GM10266 (cell line): Measurements from ENCODE around the gene FSTL3.
A peak's percentile ranks its signal among the peaks of the same experiment; 100 is the strongest.

Experiments
- DNase-seq: peaks from one replicate; pipeline ENCODE4 v3.0.0; 2012; ENCODE audit errors: extremely low spot score
- TF ChIP-seq, protein P1 (sequence below): IDR thresholded peaks from 2 replicates; pipeline ENCODE4 v1.5.1; 2012; ENCODE audit warnings: mild to moderate bottlenecking, low read depth; ENCODE audit not compliant: control insufficient read depth, insufficient read depth; ENCODE audit errors: missing control alignments

FSTL3 gene

DNA sequence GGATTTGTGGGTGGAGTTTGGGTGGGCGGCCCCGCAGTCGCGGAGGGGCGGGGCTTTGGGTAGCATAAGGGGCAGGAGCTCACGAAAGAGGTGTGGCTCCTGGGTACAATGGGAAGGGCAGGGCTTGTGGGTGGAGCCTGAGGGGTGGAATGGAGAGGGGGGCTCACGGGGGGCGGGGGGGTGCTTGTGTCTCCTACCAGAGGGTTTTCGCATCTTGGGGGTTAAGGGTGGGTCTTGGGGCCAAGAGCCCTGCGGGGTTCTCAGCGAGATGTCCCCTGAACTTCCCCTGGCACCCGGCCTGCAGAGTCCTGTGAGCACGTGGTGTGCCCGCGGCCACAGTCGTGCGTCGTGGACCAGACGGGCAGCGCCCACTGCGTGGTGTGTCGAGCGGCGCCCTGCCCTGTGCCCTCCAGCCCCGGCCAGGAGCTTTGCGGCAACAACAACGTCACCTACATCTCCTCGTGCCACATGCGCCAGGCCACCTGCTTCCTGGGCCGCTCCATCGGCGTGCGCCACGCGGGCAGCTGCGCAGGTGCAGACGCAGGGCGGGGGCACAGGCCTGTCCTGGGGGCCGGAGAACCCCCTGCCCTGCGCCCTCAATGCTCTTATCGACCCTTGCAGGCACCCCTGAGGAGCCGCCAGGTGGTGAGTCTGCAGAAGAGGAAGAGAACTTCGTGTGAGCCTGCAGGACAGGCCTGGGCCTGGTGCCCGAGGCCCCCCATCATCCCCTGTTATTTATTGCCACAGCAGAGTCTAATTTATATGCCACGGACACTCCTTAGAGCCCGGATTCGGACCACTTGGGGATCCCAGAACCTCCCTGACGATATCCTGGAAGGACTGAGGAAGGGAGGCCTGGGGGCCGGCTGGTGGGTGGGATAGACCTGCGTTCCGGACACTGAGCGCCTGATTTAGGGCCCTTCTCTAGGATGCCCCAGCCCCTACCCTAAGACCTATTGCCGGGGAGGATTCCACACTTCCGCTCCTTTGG lies 5.1 kb downstream of the FSTL3 start:
- peak; percentile 97 for DNase-seq
- TF ChIP-seq, protein P1, sequence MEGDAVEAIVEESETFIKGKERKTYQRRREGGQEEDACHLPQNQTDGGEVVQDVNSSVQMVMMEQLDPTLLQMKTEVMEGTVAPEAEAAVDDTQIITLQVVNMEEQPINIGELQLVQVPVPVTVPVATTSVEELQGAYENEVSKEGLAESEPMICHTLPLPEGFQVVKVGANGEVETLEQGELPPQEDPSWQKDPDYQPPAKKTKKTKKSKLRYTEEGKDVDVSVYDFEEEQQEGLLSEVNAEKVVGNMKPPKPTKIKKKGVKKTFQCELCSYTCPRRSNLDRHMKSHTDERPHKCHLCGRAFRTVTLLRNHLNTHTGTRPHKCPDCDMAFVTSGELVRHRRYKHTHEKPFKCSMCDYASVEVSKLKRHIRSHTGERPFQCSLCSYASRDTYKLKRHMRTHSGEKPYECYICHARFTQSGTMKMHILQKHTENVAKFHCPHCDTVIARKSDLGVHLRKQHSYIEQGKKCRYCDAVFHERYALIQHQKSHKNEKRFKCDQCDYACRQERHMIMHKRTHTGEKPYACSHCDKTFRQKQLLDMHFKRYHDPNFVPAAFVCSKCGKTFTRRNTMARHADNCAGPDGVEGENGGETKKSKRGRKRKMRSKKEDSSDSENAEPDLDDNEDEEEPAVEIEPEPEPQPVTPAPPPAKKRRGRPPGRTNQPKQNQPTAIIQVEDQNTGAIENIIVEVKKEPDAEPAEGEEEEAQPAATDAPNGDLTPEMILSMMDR = no peak

DNA sequence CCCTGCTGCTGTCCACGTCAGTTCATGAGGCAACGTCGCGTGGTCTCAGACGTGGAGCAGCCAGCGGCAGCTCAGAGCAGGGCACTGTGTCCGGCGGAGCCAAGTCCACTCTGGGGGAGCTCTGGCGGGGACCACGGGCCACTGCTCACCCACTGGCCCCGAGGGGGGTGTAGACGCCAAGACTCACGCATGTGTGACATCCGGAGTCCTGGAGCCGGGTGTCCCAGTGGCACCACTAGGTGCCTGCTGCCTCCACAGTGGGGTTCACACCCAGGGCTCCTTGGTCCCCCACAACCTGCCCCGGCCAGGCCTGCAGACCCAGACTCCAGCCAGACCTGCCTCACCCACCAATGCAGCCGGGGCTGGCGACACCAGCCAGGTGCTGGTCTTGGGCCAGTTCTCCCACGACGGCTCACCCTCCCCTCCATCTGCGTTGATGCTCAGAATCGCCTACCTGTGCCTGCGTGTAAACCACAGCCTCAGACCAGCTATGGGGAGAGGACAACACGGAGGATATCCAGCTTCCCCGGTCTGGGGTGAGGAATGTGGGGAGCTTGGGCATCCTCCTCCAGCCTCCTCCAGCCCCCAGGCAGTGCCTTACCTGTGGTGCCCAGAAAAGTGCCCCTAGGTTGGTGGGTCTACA lies 6.6 kb downstream of the FSTL3 start:
- TF ChIP-seq, protein P1 = no peak
- DNase-seq = no peak

DNA sequence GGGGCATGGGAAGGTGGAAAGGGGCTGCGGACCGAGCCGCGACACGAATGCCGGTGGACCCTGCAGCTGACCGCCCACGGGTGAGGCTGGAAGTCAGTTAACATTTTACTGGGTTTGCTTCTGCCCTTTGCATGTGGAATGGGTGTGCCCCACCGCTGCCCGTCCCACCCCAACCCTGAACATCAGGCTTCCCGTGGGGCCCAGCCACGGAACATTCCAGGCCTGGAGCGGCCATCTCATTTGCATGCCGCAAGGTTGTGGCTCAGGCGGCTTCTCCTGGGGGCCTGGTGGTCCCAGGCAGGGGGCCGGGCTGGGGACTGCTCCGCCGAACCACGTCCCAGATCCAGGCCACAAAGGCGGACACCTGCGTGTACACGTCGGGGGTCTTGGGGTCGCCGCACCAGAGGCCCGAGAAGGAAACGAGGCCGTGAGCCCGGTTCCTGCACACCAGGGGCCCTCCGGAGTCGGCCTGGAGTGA lies 9.3 kb downstream of the FSTL3 start:
- DNase-seq = no peak
- TF ChIP-seq, protein P1 = no peak

DNA sequence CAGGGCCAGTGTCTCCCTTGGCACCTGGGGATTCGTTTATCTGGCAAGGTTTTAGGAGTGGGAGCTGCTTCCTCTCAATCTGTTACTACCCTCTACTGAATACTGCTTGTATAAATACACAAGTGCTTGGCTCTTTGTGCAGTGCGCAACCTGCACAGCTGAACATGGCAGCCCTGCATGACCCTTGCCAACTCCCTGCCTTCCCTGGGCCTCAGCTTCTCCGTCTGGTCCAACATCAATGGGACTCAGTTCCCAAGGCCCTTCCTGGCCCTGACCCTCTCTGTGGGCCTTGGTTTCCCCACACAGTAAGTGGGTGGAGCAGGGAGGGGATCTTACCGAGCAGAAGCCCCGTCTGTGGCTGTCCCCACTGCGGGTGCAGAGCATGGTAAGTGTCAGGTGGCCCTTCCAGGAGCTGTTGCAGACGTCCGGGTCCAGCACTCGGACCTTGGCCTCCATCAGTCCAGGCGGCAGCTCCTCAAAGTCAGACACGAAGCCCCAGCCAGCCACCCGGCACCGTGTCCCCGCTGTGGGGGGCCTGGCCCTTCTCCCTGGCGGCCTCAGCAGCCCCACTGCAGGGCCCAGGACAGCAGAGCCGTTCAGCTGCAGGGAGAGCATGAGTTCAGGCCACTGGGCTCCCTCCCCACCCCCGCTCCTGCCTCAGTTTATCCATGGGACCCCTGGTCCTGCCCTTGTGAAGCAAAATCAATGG lies 10.6 kb downstream of the FSTL3 start:
- TF ChIP-seq, protein P1 = no peak
- DNase-seq = no peak

DNA sequence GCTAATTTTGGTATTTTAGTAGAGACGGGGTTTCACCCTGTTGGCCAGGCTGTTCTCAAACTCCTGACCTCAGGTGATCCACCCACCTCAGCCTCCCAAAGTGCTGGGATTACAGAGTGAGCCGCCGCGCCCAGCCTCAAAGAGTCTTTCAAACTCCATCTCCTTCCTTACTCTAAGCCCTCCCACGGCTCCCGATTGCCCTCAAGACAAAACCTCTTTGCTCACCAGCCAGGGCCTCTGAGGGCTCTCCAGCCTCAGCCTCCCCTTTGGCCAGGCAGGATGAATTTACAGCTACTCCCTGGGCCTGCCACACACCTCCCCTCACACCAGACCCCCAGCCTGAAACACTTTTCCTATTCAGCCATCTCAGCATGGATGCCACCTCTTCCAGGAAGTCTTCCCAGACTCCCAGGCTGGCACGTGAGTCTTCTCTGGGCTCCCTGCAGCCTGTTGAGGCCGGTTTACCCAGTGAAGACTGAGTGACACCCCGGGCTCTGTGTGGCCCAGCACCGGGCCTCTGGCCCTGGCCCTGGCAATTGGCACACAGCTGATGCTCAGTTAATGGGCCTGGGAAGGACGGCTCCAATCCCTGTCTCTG lies 11.5 kb downstream of the FSTL3 start:
- TF ChIP-seq, protein P1 = no peak
- no peak for DNase-seq

DNA sequence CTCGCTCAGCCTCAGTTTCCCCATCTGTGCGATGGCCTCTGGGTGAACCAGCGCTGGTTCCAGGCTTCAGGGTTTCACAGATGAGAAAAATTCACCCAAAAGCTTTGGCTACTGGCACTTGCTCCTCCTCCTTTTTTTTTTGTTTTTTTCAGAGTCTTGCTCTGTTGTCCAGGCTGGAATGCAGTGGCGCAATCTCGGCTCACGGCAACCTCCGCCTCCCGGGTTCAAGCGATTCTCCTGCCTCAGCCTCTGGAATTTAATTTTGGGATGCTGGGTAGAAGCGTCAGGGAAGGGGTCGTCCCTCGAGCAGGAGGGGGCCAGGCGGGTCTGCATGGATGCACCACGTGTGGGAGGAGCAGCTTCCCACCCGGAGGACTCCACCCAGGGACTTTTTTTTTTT lies 12.0 kb downstream of the FSTL3 start:
- TF ChIP-seq, protein P1 = no peak
- DNase-seq = no peak
